ENCODE measurements around the gene LCN9.

The LCN9 gene

GRCh38 chr9:135689011-135689410 lies 25.9 kb downstream of the LCN9 start:
- in situ Hi-C loops (cut with MboI; ENCODE audit: low pct_unique_long_range_greater_than_20kb, low sequenced_read_pairs, unreplicated experiment), result no loop called here
- no peak for TF ChIP-seq CTCF (IDR thresholded peaks at IDR 0.05; ENCODE audit: extremely low read depth, insufficient read depth, missing control alignments)
- DNase-seq (ENCODE audit: low spot score), result no peak

- TF ChIP-seq CTCF (IDR thresholded peaks at IDR 0.05; ENCODE audit: extremely low read depth, insufficient read depth, missing control alignments), result no peak
- in situ Hi-C loops (cut with MboI; ENCODE audit: low pct_unique_long_range_greater_than_20kb, low sequenced_read_pairs, unreplicated experiment), result no loop called here
- no peak for DNase-seq (ENCODE audit: low spot score)
These were observed 27.9 kb downstream of the LCN9 start for GRCh38 chr9:135690836-135691570.

- DNase-seq (ENCODE audit: low spot score), result no peak
- in situ Hi-C loops (cut with MboI; ENCODE audit: low pct_unique_long_range_greater_than_20kb, low sequenced_read_pairs, unreplicated experiment), result no loop called here
- no peak for TF ChIP-seq CTCF (IDR thresholded peaks at IDR 0.05; ENCODE audit: extremely low read depth, insufficient read depth, missing control alignments)
These were observed 29.3 kb downstream of the LCN9 start for GRCh38 chr9:135692410-135692809.

GRCh38 chr9:135693265-135693664 lies 30.2 kb downstream of the LCN9 start:
- DNase-seq (ENCODE audit: low spot score), result no peak
- no peak for TF ChIP-seq CTCF (IDR thresholded peaks at IDR 0.05; ENCODE audit: extremely low read depth, insufficient read depth, missing control alignments)
- in situ Hi-C loops (cut with MboI; ENCODE audit: low pct_unique_long_range_greater_than_20kb, low sequenced_read_pairs, unreplicated experiment), result no loop called here

GRCh38 chr9:135693771-135694170 lies 30.7 kb downstream of the LCN9 start:
- in situ Hi-C loops (cut with MboI; ENCODE audit: low pct_unique_long_range_greater_than_20kb, low sequenced_read_pairs, unreplicated experiment), result no loop called here
- TF ChIP-seq CTCF (IDR thresholded peaks at IDR 0.05; ENCODE audit: extremely low read depth, insufficient read depth, missing control alignments), result no peak
- DNase-seq (ENCODE audit: low spot score), result no peak

GRCh38 chr9:135694414-135694813 lies 31.3 kb downstream of the LCN9 start:
- in situ Hi-C loops (cut with MboI; ENCODE audit: low pct_unique_long_range_greater_than_20kb, low sequenced_read_pairs, unreplicated experiment), result no loop called here
- no peak for DNase-seq (ENCODE audit: low spot score)
- no peak for TF ChIP-seq CTCF (IDR thresholded peaks at IDR 0.05; ENCODE audit: extremely low read depth, insufficient read depth, missing control alignments)

Data from GM13977 (cell line).